Stimulated activated CD8-positive, alpha-beta memory T cell treated with anti-CD3 and anti-CD28 coated beads, Interleukin-15, amount 100 ng/mL, for 4 hours (primary cell): ENCODE results near the gene ACACA.
"Not testable (repeated sequence)": the region's sequence is repeated elsewhere in the genome, so short reads cannot be mapped to it uniquely, and the experiment has no call there.

Experiments
- DNase-seq, 2 donors: peaks; one replicate each; pipeline ENCODE4 v3.0.0-alpha.2; 2020; ENCODE audit warnings: low read depth in 2 of 2

Gene ACACA

DNA sequence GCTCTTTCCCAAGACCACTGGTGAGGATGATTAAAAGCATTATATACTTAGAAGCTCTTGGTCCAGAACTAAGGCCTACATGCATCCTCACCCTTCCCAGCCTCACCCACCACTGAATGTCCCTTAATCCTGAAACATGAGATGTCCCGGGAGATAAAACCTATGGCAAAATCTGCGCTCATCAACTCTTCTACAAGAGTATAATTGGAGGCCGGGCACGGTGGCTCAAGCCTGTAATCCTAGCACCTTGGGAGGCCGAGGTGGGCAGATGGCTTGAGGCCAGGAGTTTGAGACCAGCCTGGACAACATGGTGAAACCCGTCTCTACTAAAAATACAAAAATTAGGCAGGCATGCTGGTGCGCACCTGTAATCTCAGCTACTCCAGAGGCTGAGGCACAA, 13.3 kb downstream of the ACACA start:
- DNase-seq: no peak

DNA sequence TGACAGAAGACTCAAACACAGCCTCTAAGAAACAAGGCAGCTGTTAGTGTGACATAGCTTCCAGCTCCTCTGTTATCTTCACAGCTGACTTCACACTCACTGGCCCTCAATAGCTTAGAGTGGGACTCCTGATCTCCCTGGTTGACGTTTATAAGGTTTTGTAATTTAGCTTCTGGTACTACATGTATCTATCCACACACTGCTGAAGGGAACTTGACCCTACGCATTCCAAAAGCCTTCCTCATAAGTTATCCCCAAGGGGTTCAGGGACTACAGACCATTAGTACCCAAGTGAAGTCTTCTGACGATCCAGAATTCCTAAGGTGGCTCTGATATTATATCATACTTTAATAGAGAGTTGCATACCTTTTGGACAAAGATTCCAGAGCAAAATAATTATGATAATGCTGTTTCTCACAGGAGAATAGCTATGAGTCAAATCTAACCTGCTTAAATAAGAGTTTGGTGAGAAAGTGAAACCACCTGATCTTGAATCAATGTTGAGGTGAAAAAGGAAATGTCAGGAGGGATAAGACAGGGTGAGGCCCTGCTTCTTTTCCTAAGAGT, 14.5 kb downstream of the ACACA start:
- DNase-seq: no peak

GRCh38 chr17:37391146-37391545, 15.5 kb downstream of the ACACA start:
- DNase-seq: no peak

GRCh38 chr17:37389160-37389559, 17.5 kb downstream of the ACACA start:
- DNase-seq: no peak

DNA sequence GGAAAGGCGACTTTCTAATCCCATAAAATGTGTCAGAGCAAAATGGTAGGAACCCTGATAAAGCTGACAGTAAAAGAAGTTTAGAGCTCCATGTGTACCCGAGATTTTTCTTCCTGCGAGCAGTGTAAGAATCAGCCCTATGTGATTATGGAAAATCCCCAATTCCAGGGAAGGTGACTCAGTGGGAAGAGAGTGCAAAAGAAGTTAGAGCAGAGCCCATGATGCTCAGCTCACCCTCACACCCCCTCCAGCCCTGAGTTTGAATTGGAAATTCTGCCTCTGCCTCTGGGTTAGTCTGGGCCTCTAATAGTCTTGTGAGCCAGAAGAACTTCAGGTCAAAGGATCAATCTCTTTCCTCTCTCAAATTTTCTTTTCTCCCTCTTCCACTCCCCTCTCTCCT, 18.4 kb downstream of the ACACA start:
- no peak for DNase-seq

- no peak for DNase-seq
Measured at GRCh38 chr17:37386462-37386861, 20.2 kb downstream of the ACACA start.

DNA sequence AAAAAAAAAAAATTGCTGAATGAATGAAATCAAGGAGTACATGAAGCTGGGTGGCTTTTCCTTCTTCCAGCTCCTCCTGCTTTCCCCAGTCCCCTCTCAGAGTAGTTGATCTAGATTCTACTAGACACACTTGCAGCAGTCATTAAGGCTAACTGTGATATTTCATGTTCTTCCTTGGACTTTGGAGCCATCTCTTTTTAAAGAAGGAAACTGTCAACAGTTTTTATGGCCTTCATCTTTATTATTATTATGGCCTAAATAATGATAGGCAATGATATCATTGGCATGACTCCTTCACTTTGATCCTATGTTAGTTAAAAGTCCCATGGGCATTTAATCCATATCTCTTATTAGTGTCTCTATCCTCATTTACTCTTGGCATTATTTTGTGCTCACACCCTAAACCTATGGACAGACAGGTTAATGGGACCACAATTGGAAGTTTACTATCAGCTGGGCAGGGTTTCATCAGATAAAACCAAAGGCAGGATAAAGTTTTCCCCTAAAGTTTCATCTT, 21.1 kb downstream of the ACACA start:
- no peak for DNase-seq

DNA sequence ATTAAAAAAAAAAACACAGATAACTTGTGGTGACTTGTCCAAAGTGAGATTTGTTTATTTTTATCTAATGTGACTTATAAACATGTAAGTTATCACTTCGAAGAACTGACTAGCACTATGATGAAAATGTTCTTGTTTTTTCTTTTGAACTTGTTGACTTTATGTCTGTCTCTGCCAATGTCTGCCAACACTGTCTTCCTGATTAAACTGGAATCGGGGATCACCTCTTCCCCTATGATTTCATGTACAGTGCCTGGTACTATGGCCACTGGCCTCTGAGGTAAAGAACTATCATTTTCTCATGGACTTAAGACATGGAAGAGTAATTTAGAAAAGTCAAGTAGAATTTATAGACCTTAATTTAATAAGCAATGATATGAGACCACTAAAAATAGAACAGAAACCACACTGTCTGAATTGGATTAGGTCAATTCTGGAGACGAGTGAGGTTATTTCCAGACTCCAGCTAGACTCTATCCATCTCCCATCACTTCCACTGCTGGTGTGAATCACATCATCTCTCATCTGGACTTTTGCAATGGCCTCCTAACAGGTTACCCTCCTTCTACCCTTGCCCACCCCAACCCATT, 22.0 kb downstream of the ACACA start:
- DNase-seq: no peak

DNA sequence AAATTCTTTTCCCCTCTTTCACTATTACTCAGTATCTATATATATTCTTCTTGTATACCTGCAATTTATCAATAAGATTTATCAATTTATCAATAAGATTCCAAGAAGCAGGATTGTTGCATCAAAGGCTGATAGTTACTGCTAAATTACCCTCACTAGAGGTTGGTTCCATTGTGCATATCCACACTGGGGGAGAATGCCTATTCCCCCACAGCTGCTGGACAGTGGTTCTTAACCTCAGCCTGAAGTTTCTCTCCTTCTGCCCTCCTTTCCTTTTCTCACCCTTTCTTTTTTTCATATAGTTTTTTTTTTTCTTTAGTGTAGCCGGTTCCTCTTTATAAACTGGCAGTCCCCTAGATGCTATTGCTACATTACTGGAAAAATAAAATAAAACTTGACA, 24.6 kb downstream of the ACACA start:
- DNase-seq: no peak

GRCh38 chr17:37375706-37376105, 30.9 kb downstream of the ACACA start, which contains the start of gene C17orf78:
Gene C17orf78 (plus strand): TSS chr17:37375985. CDS start chr17:37376093, 108 bp downstream.
- no peak for DNase-seq

DNA sequence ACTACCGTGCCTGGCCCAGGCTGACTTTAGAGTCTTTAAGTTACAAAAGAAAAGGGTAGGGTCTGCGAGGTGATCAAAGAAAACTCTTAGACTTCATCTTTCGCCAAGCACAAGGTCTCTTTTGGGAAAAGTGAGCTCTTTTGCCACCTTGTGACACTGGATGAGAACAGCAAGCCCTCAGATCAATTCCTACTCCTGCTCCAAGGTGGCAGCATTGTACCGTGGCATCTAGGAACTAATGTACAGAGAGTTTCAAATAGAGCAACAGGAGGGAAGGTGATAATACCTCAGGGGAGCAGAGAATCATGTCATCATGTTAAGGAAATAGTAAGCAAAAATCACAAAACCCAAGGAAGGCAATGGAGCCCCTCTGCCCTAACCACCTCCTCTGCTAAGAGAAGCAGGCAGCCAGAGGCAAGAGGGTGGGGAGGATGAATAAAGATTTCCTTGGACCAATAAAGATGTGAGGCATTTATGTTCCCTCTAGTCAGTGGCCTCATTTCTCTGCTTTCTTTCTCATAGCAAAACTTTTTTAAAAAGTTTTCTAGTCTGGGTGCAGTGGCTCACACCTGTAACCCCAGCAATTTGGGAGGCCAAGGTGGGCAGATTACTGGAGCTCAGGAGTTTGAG, 33.0 kb downstream of the ACACA start:
- DNase-seq: peak in 1 of 2 donors; percentile 29

DNA sequence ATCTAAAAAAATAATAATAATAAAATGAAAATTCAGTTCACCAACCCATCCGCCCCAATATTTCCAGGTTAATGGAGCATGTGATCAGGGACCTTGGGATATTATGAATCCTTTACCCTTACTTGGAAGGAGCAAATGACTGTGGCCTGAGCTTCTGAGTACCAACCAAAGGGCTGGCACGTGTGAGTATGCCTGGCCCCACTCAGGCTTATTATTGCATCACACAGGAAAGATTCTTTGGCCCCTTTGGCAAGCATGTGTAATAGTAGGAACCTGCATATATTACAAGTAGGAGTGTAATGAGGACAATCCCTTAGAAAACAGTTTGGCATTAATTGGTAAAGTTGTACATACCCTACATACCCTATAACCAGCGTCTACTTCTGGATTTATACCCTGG, 38.1 kb downstream of the ACACA start:
- DNase-seq: no peak

DNA sequence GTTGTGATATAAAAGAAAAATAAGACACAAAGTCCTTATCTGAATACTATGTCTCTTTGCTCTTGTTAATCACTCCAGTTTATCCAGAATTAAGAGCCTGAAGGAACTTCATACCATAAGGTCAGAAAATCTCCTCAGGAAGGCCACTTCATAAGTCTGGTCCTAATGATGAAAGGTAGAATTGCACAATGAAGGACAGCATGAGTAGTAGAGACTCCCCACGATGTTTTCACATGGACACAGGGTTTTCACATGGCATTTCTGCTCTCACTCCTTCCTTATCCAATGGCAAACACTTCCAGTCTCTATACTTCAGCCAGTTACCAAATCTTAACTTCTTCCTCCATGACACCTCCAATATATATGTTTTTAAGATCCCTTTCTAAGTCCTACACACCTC, 41.0 kb downstream of the ACACA start:
- DNase-seq: no peak

- no peak for DNase-seq
Measured at GRCh38 chr17:37361543-37361942, 45.1 kb downstream of the ACACA start.

GRCh38 chr17:37360632-37361031, 46.0 kb downstream of the ACACA start:
- no peak for DNase-seq

- DNase-seq: no peak
Measured at GRCh38 chr17:37359682-37360188, 46.9 kb downstream of the ACACA start.

DNA sequence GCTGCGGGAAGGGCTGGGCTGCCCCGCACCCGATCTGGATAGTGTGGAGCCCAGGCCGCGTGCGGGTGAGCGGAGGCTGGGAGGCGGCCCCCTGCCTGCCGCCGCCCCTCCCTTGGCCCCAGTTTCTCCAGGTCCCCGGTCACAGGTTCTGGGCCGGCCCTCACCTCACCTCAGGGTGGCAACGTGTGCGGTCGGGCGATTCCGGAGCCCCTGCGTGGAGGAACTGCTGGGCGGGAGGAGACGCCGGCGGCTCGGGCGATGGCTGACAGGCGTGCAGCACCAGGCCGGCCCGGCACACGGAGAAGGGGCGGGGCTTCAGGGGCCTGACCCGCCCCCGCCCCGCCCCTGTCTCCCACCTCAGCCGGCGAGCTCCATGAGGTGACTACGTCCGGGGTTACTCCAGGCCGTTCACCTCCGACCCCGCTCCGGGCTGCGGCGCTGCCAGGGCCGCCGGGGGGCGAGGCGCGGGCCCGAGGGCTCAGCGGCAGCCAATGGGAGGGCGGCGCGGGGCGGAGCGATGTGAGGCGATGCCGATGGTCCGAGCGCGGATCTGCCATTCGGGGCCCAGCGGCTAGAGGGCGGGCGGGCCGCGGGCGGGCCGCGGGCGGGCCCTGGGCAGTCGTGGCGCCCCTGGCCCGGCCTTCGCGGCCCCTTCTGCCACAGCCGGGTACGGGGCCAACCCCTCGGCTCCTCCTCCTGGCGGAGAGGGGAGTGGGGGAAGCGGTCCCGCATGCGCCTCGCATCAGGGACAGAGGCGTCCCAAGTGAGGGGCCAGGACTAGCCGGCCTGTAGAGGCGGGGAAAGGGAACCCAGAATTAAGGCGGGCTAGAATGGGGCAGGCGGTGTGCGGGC, 47.6 kb downstream of the ACACA start:
- peak; percentile 84 to 85 for DNase-seq

DNA sequence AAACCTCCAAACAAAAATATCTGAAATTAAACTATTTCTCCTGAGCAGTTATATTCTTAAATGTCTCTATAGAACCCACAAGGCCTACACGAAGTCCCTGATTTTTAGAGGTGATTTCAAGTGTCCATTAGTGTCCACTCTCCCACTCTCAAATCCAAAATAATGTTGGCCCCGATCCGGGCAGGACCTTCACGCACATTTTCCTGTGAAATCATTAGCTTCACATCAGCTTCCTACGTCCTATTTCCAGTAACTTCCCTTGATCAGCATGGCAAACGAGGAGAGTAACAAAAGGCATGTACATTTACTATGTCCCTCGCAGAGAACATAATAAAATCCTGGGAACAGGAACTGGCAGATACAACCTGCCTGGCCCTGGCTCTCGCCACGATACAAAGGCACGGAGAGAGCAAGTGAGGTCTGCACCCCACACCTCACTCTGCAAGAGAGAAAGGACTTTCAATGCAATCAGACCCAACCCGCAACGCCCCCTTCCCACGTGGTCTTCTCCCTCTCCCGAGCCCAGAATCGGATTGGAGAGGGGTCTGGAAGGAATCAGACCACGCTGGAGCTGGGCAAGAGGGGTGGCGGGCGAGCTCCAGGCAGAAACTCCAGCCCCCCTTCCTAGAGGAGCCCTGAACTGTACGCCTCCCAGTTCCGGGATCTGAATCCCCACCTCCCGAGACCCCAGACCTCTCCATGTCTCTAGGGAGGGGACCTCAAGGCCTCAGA, 48.4 kb downstream of the ACACA start:
- DNase-seq: peak in 1 of 2 donors; percentile 8

DNA sequence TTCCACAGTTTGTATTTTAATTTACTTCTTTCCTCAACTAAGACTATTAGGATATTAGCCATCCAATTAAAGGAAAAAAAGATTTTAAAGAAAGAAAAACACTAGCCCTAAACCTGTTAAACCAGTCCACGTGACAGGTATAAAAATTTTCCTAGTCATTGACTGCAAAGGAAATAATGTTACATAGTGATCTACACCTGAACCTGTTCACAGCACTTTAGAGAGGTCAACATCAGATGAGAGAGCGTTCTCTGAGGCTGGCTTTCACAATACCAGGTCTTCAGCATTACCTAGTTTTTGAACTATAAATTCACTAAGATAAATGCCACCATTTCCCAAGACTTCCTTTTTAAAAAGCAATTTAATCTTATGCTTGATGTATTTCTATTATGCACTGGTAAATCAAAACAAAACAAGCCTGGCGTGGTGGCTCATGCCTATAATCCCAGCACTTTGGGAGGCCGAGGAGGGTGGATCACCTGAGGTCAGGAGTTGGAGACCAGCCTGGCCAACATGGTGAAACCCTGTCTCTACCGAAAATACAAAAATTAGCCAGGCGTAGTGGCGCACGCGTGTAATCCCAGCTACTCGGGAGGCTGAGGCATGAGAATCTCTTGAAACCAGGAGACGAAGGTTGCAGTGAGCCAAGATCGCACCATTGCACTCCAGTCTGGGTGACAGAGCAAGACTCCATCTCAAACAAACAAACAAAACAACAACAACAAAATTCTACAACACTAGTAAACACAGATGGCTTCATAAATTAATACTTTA, 49.7 kb downstream of the ACACA start:
- not testable (repeated sequence) for DNase-seq

DNA sequence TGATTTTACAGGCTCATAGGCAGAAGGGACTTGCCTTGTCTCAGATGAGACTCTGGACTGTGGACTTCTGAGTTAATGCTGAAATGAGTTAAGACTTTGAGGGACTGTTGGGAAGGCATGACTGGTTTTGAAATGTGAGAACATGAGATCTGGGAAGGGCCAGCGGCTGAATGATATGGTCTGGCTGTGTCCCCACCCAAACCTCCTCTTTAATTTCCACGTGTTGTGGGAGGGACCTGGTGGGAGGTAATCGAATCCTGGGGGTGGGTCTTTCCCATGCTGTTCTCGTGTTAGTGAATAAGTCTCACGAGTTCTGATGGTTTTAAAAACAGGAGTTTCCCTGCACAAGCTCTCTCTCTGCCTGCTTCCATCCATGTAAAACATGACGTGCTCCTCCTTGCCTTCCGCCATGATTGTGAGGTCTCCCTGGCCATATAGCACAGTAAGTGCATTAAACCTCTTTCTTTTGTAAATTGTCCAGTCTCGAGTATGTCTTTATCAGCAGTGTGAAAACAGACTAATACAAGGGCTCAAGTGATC, 59.7 kb downstream of the ACACA start:
- DNase-seq: not testable (repeated sequence)
